Osteocyte (in vitro differentiated cells): ENCODE data around the gene NRXN3. TPM values are rescaled to one million over a fixed set of nuclear protein-coding genes. Genes with fewer than 3 reads are reported as not detected.

Experiments used
- DNase-seq: peaks from one replicate; pipeline ENCODE4 v3.0.0; 2021; ENCODE audit warnings: mixed read lengths; ENCODE audit not compliant: unreplicated experiment; ENCODE audit errors: extremely low spot score
- H3K27ac Mint-ChIP-seq: one replicate; pipeline ENCODE4 v1.8.0; 2021; ENCODE audit warnings: mild to moderate bottlenecking, mixed read lengths; ENCODE audit not compliant: unreplicated experiment
- H3K27me3 Mint-ChIP-seq: one replicate; pipeline ENCODE4 v1.8.0; 2021; ENCODE audit warnings: mixed read lengths; ENCODE audit not compliant: unreplicated experiment
- H3K36me3 Mint-ChIP-seq: one replicate; pipeline ENCODE4 v1.8.0; 2021; ENCODE audit warnings: mixed read lengths; ENCODE audit not compliant: unreplicated experiment
- H3K4me1 Mint-ChIP-seq: one replicate; pipeline ENCODE4 v1.8.0; 2021; ENCODE audit warnings: mixed read lengths; ENCODE audit not compliant: unreplicated experiment
- H3K4me3 Mint-ChIP-seq: one replicate; pipeline ENCODE4 v1.8.0; 2021; ENCODE audit warnings: mild to moderate bottlenecking, moderate library complexity, mixed read lengths; ENCODE audit not compliant: unreplicated experiment
- H3K9me3 Mint-ChIP-seq: one replicate; pipeline ENCODE4 v1.8.0; 2021; ENCODE audit warnings: mixed read lengths; ENCODE audit not compliant: unreplicated experiment
- CTCF ChIP-seq: fragments of 200-600 bp; sonication (generic); IDR thresholded peaks from 2 replicates; pipeline ENCODE4 v1.5.0; 2021; ENCODE audit warnings: antibody characterized with exemption, mild to moderate bottlenecking, moderate library complexity
- total RNA-seq: library from RNA; stranded (reverse); gene quantifications from 2 replicates; pipeline ENCODE4 v1.2.1, GENCODE V29; 2021

Gene NRXN3
- total RNA-seq, 1 donor from 2014 or later: 26.5 TPM

- Mint-ChIP-seq H3K9me3 (no peaks in the 10 kb centered on the region), H3K27me3 (no peaks in the 10 kb centered on the region), H3K4me3 (no peak overlapping the region)
Measured at GRCh38 chr14:78798757-78799156, 628.6 kb downstream of the NRXN3 start.

GRCh38 chr14:78805570-78805969 is 635.4 kb downstream of the NRXN3 start:
- Mint-ChIP-seq H3K4me1 (no peaks in the 10 kb centered on the region), H3K4me3 (no peak overlapping the region), H3K9me3 (no peaks in the 10 kb centered on the region), H3K27me3 (no peaks in the 10 kb centered on the region), H3K27ac (no peak overlapping the region), H3K36me3 (no peaks in the 10 kb centered on the region)
- DNase-seq: no peak
- no peak for TF ChIP-seq CTCF

More at GRCh38 chr14:78798757-78799156, 628.6 kb downstream of the NRXN3 start:
- DNase-seq: no peak
- Mint-ChIP-seq H3K4me1 (no peaks in the 10 kb centered on the region), H3K27ac (no peak overlapping the region), H3K36me3 (no peaks in the 10 kb centered on the region)
- no peak for TF ChIP-seq CTCF

GRCh38 chr14:78823035-78823434 is 652.9 kb downstream of the NRXN3 start:
- Mint-ChIP-seq H3K36me3 (no peaks in the 10 kb centered on the region), H3K4me3 (no peak overlapping the region), H3K4me1 (no peaks in the 10 kb centered on the region), H3K9me3 (no peaks in the 10 kb centered on the region), H3K27me3 (no peaks in the 10 kb centered on the region), H3K27ac (no peak overlapping the region)
- TF ChIP-seq CTCF: no peak
- DNase-seq: no peak

- H3K27me3 Mint-ChIP-seq: no peaks in the 10 kb centered on the region
- TF ChIP-seq CTCF: no peak
- no peaks in the 10 kb centered on the region for H3K4me1 Mint-ChIP-seq
- DNase-seq: no peak
- H3K27ac Mint-ChIP-seq: no peak overlapping the region
- H3K9me3 Mint-ChIP-seq: no peaks in the 10 kb centered on the region
- H3K4me3 Mint-ChIP-seq: no peak overlapping the region
- H3K36me3 Mint-ChIP-seq: no peaks in the 10 kb centered on the region
Measured at GRCh38 chr14:78823516-78823915, 653.3 kb downstream of the NRXN3 start.

GRCh38 chr14:78829274-78829673 is 659.1 kb downstream of the NRXN3 start:
- Mint-ChIP-seq H3K27me3 (no peaks in the 10 kb centered on the region), H3K27ac (no peak overlapping the region), H3K36me3 (no peaks in the 10 kb centered on the region), H3K4me1 (no peaks in the 10 kb centered on the region), H3K4me3 (no peak overlapping the region), H3K9me3 (no peaks in the 10 kb centered on the region)
- DNase-seq: no peak
- no peak for TF ChIP-seq CTCF
